ENCODE results near the gene DOCK7.

Gene DOCK7

DNA sequence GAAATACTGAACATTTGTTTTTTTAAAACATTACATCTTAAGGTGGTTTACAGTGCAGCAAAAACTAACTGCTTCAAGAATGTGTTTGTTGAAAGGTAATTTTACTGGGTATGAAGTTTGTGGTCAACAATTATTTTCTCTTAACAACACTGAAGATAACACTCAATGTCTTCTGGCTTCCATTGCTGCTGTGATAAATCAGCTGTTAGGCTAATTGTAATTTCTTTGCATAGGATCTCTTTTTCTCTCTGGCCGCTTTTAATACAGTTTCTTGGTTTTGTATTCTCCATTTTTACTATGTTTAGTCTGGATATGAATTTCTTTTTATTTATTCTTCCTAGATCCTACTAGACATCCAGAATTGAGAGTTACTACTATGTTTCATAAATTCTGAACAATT lies 44.9 kb downstream of the DOCK7 start:
- no peak for DNase-seq (ENCODE audit: low spot score)
- in situ Hi-C loops (cut with MboI; ENCODE audit: low pct_unique_long_range_greater_than_20kb, low sequenced_read_pairs, unreplicated experiment) = no loop called here
- TF ChIP-seq CTCF (IDR thresholded peaks at IDR 0.05; ENCODE audit: extremely low read depth, insufficient read depth, missing control alignments) = no peak

DNA sequence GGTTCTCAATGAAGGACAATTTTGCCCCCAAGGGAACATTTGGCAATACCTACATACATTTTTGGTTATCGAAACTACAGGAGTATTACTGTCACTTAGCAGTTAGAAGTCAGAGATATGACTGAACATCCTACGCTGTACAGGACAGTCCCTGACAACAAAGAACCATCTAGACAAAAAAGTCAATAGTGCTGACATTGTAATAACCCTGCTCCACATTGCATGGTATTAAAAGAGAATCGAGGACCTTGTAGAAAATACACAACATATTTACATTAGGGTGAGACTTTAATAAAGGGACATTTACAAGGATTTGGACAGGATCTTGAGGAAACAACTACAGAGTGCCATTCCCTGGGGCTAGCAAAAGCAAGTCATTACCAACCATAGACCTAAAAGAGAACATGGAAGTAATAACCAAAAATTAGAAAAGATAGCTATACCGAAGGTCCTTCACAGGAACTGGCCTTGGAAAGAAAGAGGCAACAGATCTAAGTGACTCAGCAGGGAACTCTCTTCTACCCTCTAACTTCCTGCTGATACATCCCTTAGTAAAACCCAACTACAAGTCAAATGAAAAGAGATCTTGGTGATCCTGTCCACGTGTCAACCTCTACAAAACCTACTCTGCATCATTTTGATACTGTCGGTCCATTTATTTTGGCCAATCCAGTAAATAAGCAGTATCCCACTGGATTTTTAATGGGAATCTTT lies 50.6 kb downstream of the DOCK7 start:
- TF ChIP-seq CTCF (IDR thresholded peaks at IDR 0.05; ENCODE audit: extremely low read depth, insufficient read depth, missing control alignments) = no peak
- no peak for DNase-seq (ENCODE audit: low spot score)
- in situ Hi-C loops (cut with MboI; ENCODE audit: low pct_unique_long_range_greater_than_20kb, low sequenced_read_pairs, unreplicated experiment) = no loop called here

- no peak for TF ChIP-seq CTCF (IDR thresholded peaks at IDR 0.05; ENCODE audit: extremely low read depth, insufficient read depth, missing control alignments)
- no peak for DNase-seq (ENCODE audit: low spot score)
- in situ Hi-C loops (cut with MboI; ENCODE audit: low pct_unique_long_range_greater_than_20kb, low sequenced_read_pairs, unreplicated experiment) = no loop called here
Measured at GRCh38 chr1:62628506-62628905, 59.7 kb downstream of the DOCK7 start.

GRCh38 chr1:62625415-62625814 lies 62.8 kb downstream of the DOCK7 start:
- peak; percentile 20 for DNase-seq (ENCODE audit: low spot score)

GRCh38 chr1:62621907-62622306 lies 66.3 kb downstream of the DOCK7 start:
- DNase-seq (ENCODE audit: low spot score) = peak; percentile 41
- no peak for TF ChIP-seq CTCF (IDR thresholded peaks at IDR 0.05; ENCODE audit: extremely low read depth, insufficient read depth, missing control alignments)
- in situ Hi-C loops (cut with MboI; ENCODE audit: low pct_unique_long_range_greater_than_20kb, low sequenced_read_pairs, unreplicated experiment) = no loop called here

More at GRCh38 chr1:62625415-62625814, 62.8 kb downstream of the DOCK7 start:
- in situ Hi-C loops (cut with MboI; ENCODE audit: low pct_unique_long_range_greater_than_20kb, low sequenced_read_pairs, unreplicated experiment) = no loop called here
- no peak for TF ChIP-seq CTCF (IDR thresholded peaks at IDR 0.05; ENCODE audit: extremely low read depth, insufficient read depth, missing control alignments)

DNA sequence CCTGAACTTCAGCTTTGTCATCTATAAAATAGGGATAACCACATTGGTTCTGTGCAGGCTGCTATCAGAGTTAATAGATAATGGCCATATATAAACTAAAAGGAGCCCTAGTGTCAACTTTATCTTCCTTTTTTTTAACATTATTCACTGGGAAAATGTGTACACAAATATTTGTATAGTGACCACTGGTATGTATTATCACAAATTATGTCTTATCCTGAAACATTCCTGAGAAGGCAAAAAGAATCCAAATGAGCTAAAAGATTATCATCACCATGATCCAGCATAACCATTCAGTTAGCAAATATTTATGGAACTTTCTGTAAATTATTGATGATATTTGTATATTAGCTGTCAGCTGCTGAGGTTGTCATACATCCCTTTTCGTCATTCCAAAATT lies 74.3 kb downstream of the DOCK7 start:
- no peak for DNase-seq (ENCODE audit: low spot score)
- in situ Hi-C loops (cut with MboI; ENCODE audit: low pct_unique_long_range_greater_than_20kb, low sequenced_read_pairs, unreplicated experiment) = no loop called here
- no peak for TF ChIP-seq CTCF (IDR thresholded peaks at IDR 0.05; ENCODE audit: extremely low read depth, insufficient read depth, missing control alignments)

All from GM13977 (cell line).